ENCODE data around the gene PCDHA7. TPM values are rescaled to one million over a fixed set of nuclear protein-coding genes. Genes with fewer than 3 reads are reported as not detected.
A peak's percentile ranks its signal among the peaks of the same experiment; 100 is the strongest.
"Not testable (repeated sequence)": the region's sequence is repeated elsewhere in the genome, so short reads cannot be mapped to it uniquely, and the experiment has no call there.

PCDHA7 gene
- total RNA-seq, 4 donors from 2014 or later = 0.38 to 0.52 TPM; not detected in 2

GRCh38 chr5:140802781-140803271 lies 31.2 kb upstream of the PCDHA7 start:
- no peak overlapping the region for H3K27ac ChIP-seq
- peaks cover 21% of the 10 kb centered on the region for H3K9me3 ChIP-seq
- WGBS = 57% methylated on average over 23 of the region's 53 CpGs
- H3K4me1 ChIP-seq = no peaks in the 10 kb centered on the region
- DNase-seq (ENCODE audit: low spot score in 2 of 2) = no peak
- H3K36me3 ChIP-seq = no peaks in the 10 kb centered on the region
- H3K27me3 ChIP-seq = peaks cover 4% of the 10 kb centered on the region
- no peak overlapping the region for H3K4me3 ChIP-seq
- TF ChIP-seq, protein P1, sequence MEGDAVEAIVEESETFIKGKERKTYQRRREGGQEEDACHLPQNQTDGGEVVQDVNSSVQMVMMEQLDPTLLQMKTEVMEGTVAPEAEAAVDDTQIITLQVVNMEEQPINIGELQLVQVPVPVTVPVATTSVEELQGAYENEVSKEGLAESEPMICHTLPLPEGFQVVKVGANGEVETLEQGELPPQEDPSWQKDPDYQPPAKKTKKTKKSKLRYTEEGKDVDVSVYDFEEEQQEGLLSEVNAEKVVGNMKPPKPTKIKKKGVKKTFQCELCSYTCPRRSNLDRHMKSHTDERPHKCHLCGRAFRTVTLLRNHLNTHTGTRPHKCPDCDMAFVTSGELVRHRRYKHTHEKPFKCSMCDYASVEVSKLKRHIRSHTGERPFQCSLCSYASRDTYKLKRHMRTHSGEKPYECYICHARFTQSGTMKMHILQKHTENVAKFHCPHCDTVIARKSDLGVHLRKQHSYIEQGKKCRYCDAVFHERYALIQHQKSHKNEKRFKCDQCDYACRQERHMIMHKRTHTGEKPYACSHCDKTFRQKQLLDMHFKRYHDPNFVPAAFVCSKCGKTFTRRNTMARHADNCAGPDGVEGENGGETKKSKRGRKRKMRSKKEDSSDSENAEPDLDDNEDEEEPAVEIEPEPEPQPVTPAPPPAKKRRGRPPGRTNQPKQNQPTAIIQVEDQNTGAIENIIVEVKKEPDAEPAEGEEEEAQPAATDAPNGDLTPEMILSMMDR (IDR thresholded peaks at IDR 0.05) = no peak
- TF ChIP-seq EP300 (IDR thresholded peaks at IDR 0.05) (no peak), POLR2A (IDR thresholded peaks at IDR 0.05) (no peak), POLR2AphosphoS5 (IDR thresholded peaks at IDR 0.05) (no peak)

DNA sequence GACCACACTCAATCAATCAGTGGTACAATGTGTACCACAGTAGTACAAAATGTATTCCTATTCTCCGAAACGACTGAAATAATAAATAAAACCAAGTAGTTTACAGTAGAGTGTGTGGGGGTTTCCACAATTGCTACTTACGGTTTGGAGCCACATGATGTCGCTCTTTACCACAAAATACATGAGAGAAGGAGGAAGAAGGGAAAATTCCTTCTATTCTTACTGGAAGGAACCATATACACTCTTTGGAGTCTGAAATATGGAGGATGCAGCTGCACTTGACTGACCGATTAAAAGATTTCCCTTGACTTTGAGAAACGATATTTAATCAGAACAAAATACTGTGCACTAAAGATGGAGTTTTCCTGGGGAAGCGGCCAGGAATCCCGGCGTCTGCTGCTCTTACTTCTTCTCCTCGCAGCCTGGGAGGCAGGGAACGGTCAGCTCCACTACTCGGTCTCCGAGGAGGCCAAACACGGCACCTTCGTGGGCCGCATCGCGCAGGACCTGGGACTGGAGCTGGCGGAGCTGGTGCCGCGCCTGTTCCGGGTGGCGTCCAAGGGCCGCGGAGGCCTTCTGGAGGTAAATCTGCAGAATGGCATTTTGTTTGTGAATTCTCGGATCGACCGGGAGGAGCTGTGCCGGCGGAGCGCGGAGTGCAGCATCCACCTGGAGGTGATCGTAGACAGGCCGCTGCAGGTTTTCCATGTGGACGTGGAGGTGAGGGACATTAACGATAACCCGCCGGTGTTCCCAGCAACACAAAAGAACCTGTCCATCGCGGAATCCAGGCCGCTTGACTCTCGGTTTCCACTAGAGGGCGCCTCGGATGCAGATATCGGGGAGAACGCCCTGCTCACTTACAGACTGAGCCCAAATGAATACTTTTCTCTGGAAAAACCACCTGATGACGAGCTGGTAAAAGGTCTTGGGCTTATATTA lies 27.0 kb upstream of the PCDHA7 start, which contains the start of gene PCDHA4:
Gene PCDHA4 (plus strand): TSS at position 235 of the 942 bp plus-strand sequence.
- Histone ChIP-seq H3K36me3 (no peaks in the 10 kb centered on the region), H3K27ac (no peak within 1 kb of the TSS), H3K4me1 (no peaks in the 10 kb centered on the region), H3K4me3 (peak within 1 kb of the TSS; percentile 33), H3K9me3 (peaks cover 31% of the 10 kb centered on the region), H3K27me3 (peaks cover 4% of the 10 kb centered on the region)
- TF ChIP-seq POLR2A (IDR thresholded peaks at IDR 0.05) (no peak), POLR2AphosphoS5 (IDR thresholded peaks at IDR 0.05) (no peak), EP300 (IDR thresholded peaks at IDR 0.05) (no peak)
- TF ChIP-seq, protein P1 (IDR thresholded peaks at IDR 0.05) = no peak
- DNase-seq (ENCODE audit: low spot score in 2 of 2) = no peak
- WGBS = 20% methylated on average over 28 of the region's 47 CpGs

DNA sequence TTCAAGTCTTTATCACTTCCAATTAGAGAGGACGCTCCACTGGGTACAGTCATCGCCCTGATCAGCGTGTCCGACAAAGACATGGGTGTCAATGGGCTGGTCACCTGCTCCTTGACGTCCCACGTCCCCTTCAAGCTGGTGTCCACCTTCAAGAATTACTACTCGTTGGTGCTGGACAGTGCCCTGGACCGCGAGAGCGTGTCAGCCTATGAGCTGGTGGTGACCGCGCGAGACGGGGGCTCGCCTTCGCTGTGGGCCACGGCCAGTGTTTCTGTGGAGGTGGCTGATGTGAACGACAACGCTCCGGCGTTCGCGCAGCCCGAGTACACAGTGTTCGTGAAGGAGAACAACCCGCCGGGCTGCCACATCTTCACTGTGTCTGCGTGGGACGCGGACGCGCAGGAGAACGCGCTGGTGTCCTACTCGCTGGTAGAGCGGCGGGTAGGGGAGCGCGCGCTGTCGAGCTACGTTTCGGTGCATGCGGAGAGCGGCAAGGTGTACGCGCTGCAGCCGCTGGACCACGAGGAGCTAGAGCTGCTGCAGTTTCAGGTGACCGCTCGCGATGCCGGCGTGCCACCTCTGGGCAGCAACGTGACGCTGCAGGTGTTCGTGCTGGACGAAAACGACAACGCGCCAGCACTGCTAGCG lies 25.7 kb upstream of the PCDHA7 start:
- H3K36me3 ChIP-seq; H3K4me3 ChIP-seq; H3K27me3 ChIP-seq; DNase-seq (ENCODE audit: low spot score in 2 of 2); H3K4me1 ChIP-seq; H3K27ac ChIP-seq: not testable (repeated sequence)
- WGBS = 74% methylated on average over 22 of the region's 62 CpGs
- peaks cover 21% of the 10 kb centered on the region for H3K9me3 ChIP-seq

DNA sequence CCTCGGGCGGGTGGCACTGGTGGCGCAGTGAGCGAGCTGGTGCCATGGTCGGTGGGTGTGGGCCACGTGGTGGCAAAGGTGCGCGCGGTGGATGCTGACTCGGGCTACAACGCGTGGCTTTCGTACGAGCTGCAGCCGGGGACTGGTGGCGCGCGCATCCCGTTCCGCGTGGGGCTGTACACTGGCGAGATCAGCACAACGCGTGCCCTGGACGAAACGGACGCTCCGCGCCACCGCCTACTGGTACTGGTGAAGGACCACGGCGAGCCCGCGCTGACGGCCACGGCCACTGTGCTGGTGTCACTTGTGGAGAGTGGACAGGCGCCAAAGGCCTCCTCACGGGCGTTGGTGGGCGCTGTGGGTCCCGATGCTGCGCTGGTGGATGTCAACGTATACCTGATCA lies 25.2 kb upstream of the PCDHA7 start:
- WGBS = no CpG with 5 or more reads among the region's 43 CpGs
- Histone ChIP-seq H3K36me3 (no peaks in the 10 kb centered on the region), H3K4me3 (no peak overlapping the region), H3K4me1 (no peaks in the 10 kb centered on the region), H3K27ac (no peak overlapping the region), H3K9me3 (peaks cover 21% of the 10 kb centered on the region), H3K27me3 (peaks cover 4% of the 10 kb centered on the region)
- no peak for TF ChIP-seq POLR2AphosphoS5 (IDR thresholded peaks at IDR 0.05)
- no peak for TF ChIP-seq POLR2A (IDR thresholded peaks at IDR 0.05)
- TF ChIP-seq, protein P1 (IDR thresholded peaks at IDR 0.05) = no peak
- no peak for TF ChIP-seq EP300 (IDR thresholded peaks at IDR 0.05)
- no peak for DNase-seq (ENCODE audit: low spot score in 2 of 2)

GRCh38 chr5:140821375-140822280 lies 12.4 kb upstream of the PCDHA7 start, which contains the start of gene PCDHA5:
Gene PCDHA5, plus strand, starts transcription at chr5:140821613.
- no peak within 1 kb of the TSS for H3K4me3 ChIP-seq
- WGBS = 29% methylated on average over 35 of the region's 39 CpGs
- no peaks in the 10 kb centered on the region for H3K4me1 ChIP-seq
- no peak within 1 kb of the TSS for H3K27ac ChIP-seq
- H3K9me3 ChIP-seq = peaks cover 25% of the 10 kb centered on the region
- no peak for DNase-seq (ENCODE audit: low spot score in 2 of 2)
- H3K36me3 ChIP-seq = no peaks in the 10 kb centered on the region
- TF ChIP-seq POLR2A (IDR thresholded peaks at IDR 0.05) (no peak), POLR2AphosphoS5 (IDR thresholded peaks at IDR 0.05) (no peak), EP300 (IDR thresholded peaks at IDR 0.05) (no peak)
- TF ChIP-seq, protein P1 (IDR thresholded peaks at IDR 0.05) = no peak
- H3K27me3 ChIP-seq = peaks cover 6% of the 10 kb centered on the region
